WTC11 (cell line): ENCODE results near the gene RSRC1. TPM values are rescaled to one million over a fixed set of nuclear protein-coding genes. Genes with fewer than 3 reads are reported as not detected.

Source experiments
- ATAC-seq: fragments of 200-7000 bp; cut with Tn5 transposase; 2 replicates; pipeline ENCODE4 v1.10.0; 2021; ENCODE audit warnings: mild to moderate bottlenecking, moderate library complexity
- CTCF ChIA-PET: fragments of 300-600 bp; sonication (Branson Sonifier 250); formaldehyde crosslinking; loops from one replicate; lab custom pipeline; 2021; ENCODE audit warnings: antibody characterized with exemption; lab: Charles Lee
- POLR2A ChIA-PET: fragments of 350-600 bp; sonication (Branson Sonifier 250); formaldehyde crosslinking; loops from one replicate; lab custom pipeline; 2021; ENCODE audit warnings: antibody characterized with exemption; lab: Charles Lee
- DNase-seq: peaks from one replicate; pipeline ENCODE4 v3.0.0; 2021; ENCODE audit warnings: low spot score
- H3K27ac Mint-ChIP-seq: 2 replicates; pipeline ENCODE4 v1.8.0; 2021; ENCODE audit warnings: mixed read lengths
- H3K27me3 Mint-ChIP-seq: 2 replicates; pipeline ENCODE4 v1.8.0; 2021; ENCODE audit warnings: low read depth, mild to moderate bottlenecking, moderate library complexity, mixed read lengths
- H3K36me3 Mint-ChIP-seq: 2 replicates; pipeline ENCODE4 v1.8.0; 2021; ENCODE audit warnings: mixed read lengths
- H3K4me1 Mint-ChIP-seq: 2 replicates; pipeline ENCODE4 v1.8.0; 2022; ENCODE audit warnings: mixed read lengths
- H3K4me3 Mint-ChIP-seq: 2 replicates; pipeline ENCODE4 v1.8.0; 2021; ENCODE audit warnings: mild to moderate bottlenecking, moderate library complexity, mixed read lengths
- H3K9me3 Mint-ChIP-seq: 2 replicates; pipeline ENCODE4 v1.8.0; 2021; ENCODE audit warnings: mixed read lengths
- AR ChIP-seq: fragments of 250-450 bp; sonication (Bioruptor Pico); IDR thresholded peaks from 2 replicates; pipeline ENCODE4 v1.9.0; 2021; ENCODE audit warnings: mild to moderate bottlenecking
- ATF3 ChIP-seq: sonication (generic); formaldehyde crosslinking; conservative IDR thresholded peaks from 2 replicates; pipeline ENCODE4 v1.8.1; 2022; ENCODE audit warnings: mild to moderate bottlenecking, missing genetic modification reagents
- ESRRA ChIP-seq: sonication (generic); formaldehyde crosslinking; IDR thresholded peaks from 2 replicates; pipeline ENCODE4 v1.8.1; 2022; ENCODE audit warnings: mild to moderate bottlenecking, missing genetic modification reagents, borderline replicate concordance
- FOXP4 ChIP-seq: sonication (generic); formaldehyde crosslinking; IDR thresholded peaks from 2 replicates; pipeline ENCODE4 v1.8.0; 2022; ENCODE audit warnings: mild to moderate bottlenecking, missing genetic modification reagents
- GTF2I ChIP-seq: fragments of 250-450 bp; sonication (Bioruptor Pico); conservative IDR thresholded peaks from 2 replicates; pipeline ENCODE4 v1.4.0; 2021; ENCODE audit warnings: mild to moderate bottlenecking
- OVOL2 ChIP-seq: fragments of 250-450 bp; sonication (Bioruptor Pico); IDR thresholded peaks from 2 replicates; pipeline ENCODE4 v1.9.0; 2021; ENCODE audit warnings: mild to moderate bottlenecking, borderline replicate concordance
- STAT6 ChIP-seq: sonication (generic); formaldehyde crosslinking; conservative IDR thresholded peaks from 2 replicates; pipeline ENCODE4 v1.8.1; 2023; ENCODE audit warnings: mild to moderate bottlenecking, low read depth, missing genetic modification reagents, moderate library complexity
- ZNF219 ChIP-seq: sonication (generic); formaldehyde crosslinking; IDR thresholded peaks from 2 replicates; pipeline ENCODE4 v1.8.0; 2023; ENCODE audit warnings: missing genetic modification reagents, mild to moderate bottlenecking, borderline replicate concordance
- ZNF671 ChIP-seq: fragments of 250-450 bp; sonication (Bioruptor Pico); IDR thresholded peaks from 2 replicates; pipeline ENCODE4 v1.8.0; 2021; ENCODE audit warnings: mild to moderate bottlenecking
- total RNA-seq: library from RNA; stranded (reverse); gene quantifications from 3 replicates; pipeline ENCODE4 v1.2.3, GENCODE V29; 2021

The RSRC1 gene
- total RNA-seq, 1 experiment from 2014 or later, result 21.3 TPM

GRCh38 chr3:158106766-158107471 is 3.0 kb upstream of the RSRC1 start:
- H3K4me1 Mint-ChIP-seq, result peaks cover 61% of the 10 kb centered on the region

More at GRCh38 chr3:158106766-158107471, 3.0 kb upstream of the RSRC1 start:
- ATAC-seq (peak; percentile 27), DNase-seq (peak; percentile 56)
- Mint-ChIP-seq H3K9me3 (no peaks in the 10 kb centered on the region), H3K4me3 (peak overlapping the region; percentile 78), H3K27ac (no peak overlapping the region; the same call in 1 of the 2 replicates), H3K36me3 (no peaks in the 10 kb centered on the region), H3K27me3 (peaks cover 80% of the 10 kb centered on the region)
- ChIA-PET POLR2A (interaction anchor here (0.5 kb wide), 1 partner anchor 11 kb away, joined by 3 read pairs; no protein-coding TSS in a partner anchor), CTCF (interaction anchor here (0.9 to 1.4 kb wide), 5 partner anchors 8 to 328 kb away, joined by 3 to 8 read pairs (median 5); no protein-coding TSS in a partner anchor)
- TF ChIP-seq STAT6 (CRISPR knock-in tag) (no peak), ESRRA (CRISPR knock-in tag) (no peak), FOXP4 (no peak), ZNF219 (CRISPR knock-in tag) (no peak), ATF3 (CRISPR knock-in tag) (no peak), GTF2I (no peak), OVOL2 (no peak), ZNF671 (CRISPR knock-in tag) (no peak), AR (CRISPR knock-in tag) (no peak)
